Effector memory CD4-positive, alpha-beta T cell (primary cell): Measurements from ENCODE around the gene LCK.

Experiments used
- DNase-seq, 3 donors: peaks; one replicate each; pipeline ENCODE4 v3.0.0-alpha.2; 2020
- H3K27ac ChIP-seq: 2 replicates; pipeline ENCODE4 v1.7.0; 2013; ENCODE audit warnings: mild to moderate bottlenecking, low read length, moderate library complexity; ENCODE audit not compliant: insufficient read depth, poor library complexity, severe bottlenecking
- H3K27me3 ChIP-seq: replicated peaks from 2 replicates; pipeline ENCODE4 v1.7.0; 2013; ENCODE audit warnings: mild to moderate bottlenecking, low read length; ENCODE audit not compliant: insufficient read depth, control insufficient read depth, poor library complexity, severe bottlenecking
- H3K36me3 ChIP-seq: 2 replicates; pipeline ENCODE4 v1.7.0; 2013; ENCODE audit warnings: mild to moderate bottlenecking, low read length, moderate library complexity; ENCODE audit not compliant: control insufficient read depth, insufficient read depth
- H3K4me1 ChIP-seq: 2 replicates; pipeline ENCODE4 v1.7.0; 2013; ENCODE audit warnings: low read length, mild to moderate bottlenecking; ENCODE audit not compliant: control insufficient read depth, insufficient read depth, poor library complexity, severe bottlenecking
- H3K4me3 ChIP-seq: 2 replicates; pipeline ENCODE4 v1.7.0; 2013; ENCODE audit warnings: low read length, low read depth, mild to moderate bottlenecking; ENCODE audit not compliant: insufficient read depth, poor library complexity, severe bottlenecking
- H3K9me3 ChIP-seq: 2 replicates; pipeline ENCODE4 v1.7.0; 2013; ENCODE audit warnings: mild to moderate bottlenecking, low read length, moderate library complexity; ENCODE audit not compliant: control insufficient read depth

Gene LCK

GRCh38 chr1:32239337-32239736 lies 11.7 kb upstream of the LCK start:
- no peaks in the 10 kb centered on the region for H3K36me3 ChIP-seq
- no peaks in the 10 kb centered on the region for H3K27me3 ChIP-seq
- H3K4me1 ChIP-seq, result peaks cover 14% of the 10 kb centered on the region
- no peaks in the 10 kb centered on the region for H3K9me3 ChIP-seq
- H3K4me3 ChIP-seq, result no peak overlapping the region
- no peak for DNase-seq
- no peak overlapping the region for H3K27ac ChIP-seq

DNA sequence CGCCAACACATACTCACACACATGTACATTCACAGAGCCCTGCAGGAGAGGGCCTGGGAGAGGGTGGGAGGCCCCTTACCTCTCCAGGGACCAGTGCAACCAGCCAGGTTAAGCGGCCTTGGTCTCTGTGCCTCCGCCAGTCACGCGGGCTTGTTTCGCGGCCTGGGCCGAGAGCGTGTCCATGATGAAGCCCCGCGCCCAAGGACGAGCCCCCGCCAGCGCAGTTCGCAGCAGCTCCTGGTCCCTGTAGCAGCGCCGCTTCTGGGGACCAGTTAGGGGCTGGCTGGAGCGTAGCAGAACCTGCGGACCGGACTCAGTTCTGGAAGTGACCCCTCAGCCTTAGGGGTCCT lies 11.3 kb upstream of the LCK start:
- Histone ChIP-seq H3K27ac (no peak overlapping the region), H3K27me3 (no peaks in the 10 kb centered on the region), H3K36me3 (no peaks in the 10 kb centered on the region), H3K4me3 (peak overlapping the region; percentile 80), H3K9me3 (no peaks in the 10 kb centered on the region), H3K4me1 (peaks cover 14% of the 10 kb centered on the region)
- DNase-seq, result no peak

DNA sequence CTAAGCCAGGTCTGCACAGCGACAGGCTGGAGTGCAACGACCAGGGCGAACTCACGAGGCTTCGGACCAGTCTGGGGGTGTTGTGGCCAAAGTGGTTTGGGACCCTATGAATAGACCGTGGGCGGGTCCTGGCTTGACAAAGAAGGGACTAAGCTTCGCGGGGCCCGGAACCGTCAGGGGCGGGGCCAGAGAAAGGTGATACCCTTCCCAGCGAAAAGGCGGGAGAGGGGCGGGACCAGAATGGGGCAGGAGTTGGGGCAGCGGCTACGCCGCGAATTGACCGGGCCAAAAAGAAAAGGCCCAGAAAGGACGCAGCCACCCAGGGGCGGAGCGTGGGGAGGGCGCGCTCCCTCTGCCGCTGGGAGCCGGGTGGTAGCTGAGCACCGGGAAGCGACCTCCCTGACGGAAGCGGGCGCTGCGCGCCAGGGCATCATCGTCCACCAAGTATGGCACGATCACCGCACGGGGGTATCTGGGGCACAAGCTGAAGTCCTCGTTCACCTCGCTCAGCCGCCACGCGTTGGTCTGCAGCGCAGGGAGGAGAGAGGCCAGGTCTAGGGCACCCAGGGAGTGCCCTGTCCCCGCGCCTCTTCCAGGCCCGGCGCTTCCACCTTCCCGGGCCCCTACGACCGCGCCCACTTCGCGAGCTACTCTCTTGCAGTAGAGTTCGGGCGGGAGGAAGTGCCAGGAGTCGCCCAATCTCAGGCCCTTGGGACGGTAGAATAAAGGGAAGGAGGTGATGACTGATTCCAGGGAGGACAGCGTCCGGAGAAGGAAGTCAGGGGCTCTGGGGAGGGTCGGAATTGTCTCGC lies 10.7 kb upstream of the LCK start:
- Histone ChIP-seq H3K36me3 (no peaks in the 10 kb centered on the region), H3K27me3 (no peaks in the 10 kb centered on the region), H3K27ac (peak overlapping the region; percentile 30), H3K4me3 (peak overlapping the region; percentile 80), H3K4me1 (peaks cover 14% of the 10 kb centered on the region), H3K9me3 (no peaks in the 10 kb centered on the region)
- peak; percentile 34 to 56 (median 46) for DNase-seq

- peak overlapping the region; percentile 80 for H3K4me3 ChIP-seq
- no peak for DNase-seq
- H3K4me1 ChIP-seq, result peaks cover 14% of the 10 kb centered on the region
- peak overlapping the region; percentile 30 for H3K27ac ChIP-seq
- no peaks in the 10 kb centered on the region for H3K36me3 ChIP-seq
- H3K27me3 ChIP-seq, result no peaks in the 10 kb centered on the region
- no peaks in the 10 kb centered on the region for H3K9me3 ChIP-seq
Observed at GRCh38 chr1:32241001-32241763, 9.9 kb upstream of the LCK start.

DNA sequence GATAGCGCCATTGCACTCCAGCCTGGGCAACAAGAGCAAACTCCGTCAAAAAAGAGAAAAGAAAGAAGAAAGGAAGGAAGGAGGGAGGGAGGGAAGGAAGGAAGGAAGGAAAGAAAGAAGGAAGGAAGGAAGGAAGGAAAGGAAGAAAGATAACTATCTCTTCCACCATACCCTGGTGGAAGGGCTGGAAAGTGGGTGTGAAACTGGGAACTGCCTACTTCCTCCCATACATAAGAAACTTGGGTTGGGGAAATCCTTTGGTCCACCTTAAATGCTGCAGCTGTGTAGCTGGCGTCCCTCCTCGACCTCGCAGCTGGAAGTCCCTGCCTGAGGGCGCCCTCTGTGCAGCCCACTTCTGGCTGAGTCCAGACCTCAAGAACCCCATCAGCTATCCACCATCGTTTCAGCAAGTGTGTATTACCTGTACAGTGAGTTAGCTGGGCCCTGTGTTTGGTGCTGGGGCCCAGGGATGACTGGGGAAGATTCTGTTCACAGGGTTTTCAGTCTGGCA lies 8.7 kb upstream of the LCK start:
- H3K4me1 ChIP-seq, result peaks cover 20% of the 10 kb centered on the region

DNA sequence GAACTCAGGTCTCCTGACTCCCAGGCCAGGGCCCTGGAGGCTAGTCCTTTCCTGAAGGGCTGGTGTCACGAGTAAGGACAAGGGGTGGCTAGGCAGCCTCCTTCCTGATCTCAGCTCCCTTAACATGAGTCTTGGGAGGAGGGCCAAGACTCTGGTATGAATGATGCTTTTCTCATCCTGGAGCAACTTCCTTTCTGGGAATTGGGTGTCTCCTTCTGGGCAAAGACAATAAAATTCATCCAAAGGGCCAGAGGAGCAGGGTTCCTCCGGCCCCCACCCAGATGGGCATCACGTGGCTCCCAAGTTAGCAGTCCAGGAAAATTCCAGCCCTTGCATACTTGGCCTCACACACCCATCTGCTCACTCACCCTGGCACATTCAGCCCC lies 4.2 kb upstream of the LCK start, which contains the start of gene FAM167B:
Gene FAM167B, plus strand, starts transcription at position 335 of the 386 bp plus-strand sequence. CDS start 200 bp downstream, outside the sequence.
- H3K4me3 ChIP-seq, result peak within 1 kb of the TSS; percentile 45

More for the DNA sequence above, 8.7 kb upstream of the LCK start:
- DNase-seq, result no peak
- no peak overlapping the region for H3K4me3 ChIP-seq
- no peaks in the 10 kb centered on the region for H3K36me3 ChIP-seq
- no peak overlapping the region for H3K27ac ChIP-seq
- H3K9me3 ChIP-seq, result no peaks in the 10 kb centered on the region
- H3K27me3 ChIP-seq, result no peaks in the 10 kb centered on the region

GRCh38 chr1:32247452-32247851 lies 3.6 kb upstream of the LCK start:
- Histone ChIP-seq H3K27ac (peak overlapping the region; percentile 92), H3K4me1 (peaks cover 41% of the 10 kb centered on the region), H3K36me3 (no peaks in the 10 kb centered on the region), H3K4me3 (no peak overlapping the region), H3K9me3 (no peaks in the 10 kb centered on the region), H3K27me3 (no peaks in the 10 kb centered on the region)
- no peak for DNase-seq

More for the DNA sequence above, 4.2 kb upstream of the LCK start, which contains the start of gene FAM167B:
- no peaks in the 10 kb centered on the region for H3K36me3 ChIP-seq
- no peaks in the 10 kb centered on the region for H3K27me3 ChIP-seq
- peaks cover 41% of the 10 kb centered on the region for H3K4me1 ChIP-seq
- H3K9me3 ChIP-seq, result no peaks in the 10 kb centered on the region
- H3K27ac ChIP-seq, result peak within 1 kb of the TSS; percentile 92
- DNase-seq, result no peak

GRCh38 chr1:32247983-32248889 lies 2.8 kb upstream of the LCK start:
- Histone ChIP-seq H3K36me3 (no peaks in the 10 kb centered on the region), H3K4me3 (peak overlapping the region; percentile 45), H3K9me3 (no peaks in the 10 kb centered on the region), H3K4me1 (peaks cover 42% of the 10 kb centered on the region), H3K27me3 (no peaks in the 10 kb centered on the region), H3K27ac (peak overlapping the region; percentile 92)
- DNase-seq, result peak; percentile 48 to 74 (median 57)

DNA sequence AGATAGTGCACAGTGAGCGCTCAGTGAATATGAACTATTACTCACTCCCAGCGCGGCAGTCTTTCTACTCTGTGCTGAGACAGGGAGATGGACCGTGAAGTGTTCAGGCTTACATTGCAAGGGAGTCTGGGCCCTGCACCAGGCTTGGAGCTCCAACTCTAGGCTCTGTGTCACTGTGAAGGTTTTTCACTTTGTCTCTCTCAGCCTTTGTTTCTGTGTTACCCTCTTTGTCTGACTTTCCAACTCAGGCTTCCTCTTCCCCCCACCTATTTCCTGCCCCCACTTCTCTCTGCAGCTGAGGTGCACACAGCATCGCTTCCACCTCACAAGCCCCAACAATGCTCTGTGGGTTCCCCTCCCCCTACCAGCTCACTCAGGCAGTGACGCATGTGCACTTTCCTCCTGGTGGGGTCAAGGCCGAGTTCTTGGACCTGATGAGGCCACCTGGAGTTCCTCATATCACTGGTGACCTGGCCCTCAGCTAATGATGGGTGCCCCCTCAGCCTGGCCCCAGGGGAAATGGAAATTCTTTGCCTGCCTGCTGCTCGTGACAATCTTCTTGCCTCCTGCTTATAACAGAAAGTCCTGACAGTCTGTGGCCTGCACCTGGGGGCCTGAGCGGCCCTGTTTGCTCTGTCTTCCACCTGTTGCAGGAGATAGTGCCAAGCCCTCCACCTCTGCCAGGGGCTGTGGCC lies 1.1 kb upstream of the LCK start:
- H3K4me3 ChIP-seq, result peak overlapping the region; percentile 80
- no peaks in the 10 kb centered on the region for H3K27me3 ChIP-seq
- peak overlapping the region; percentile 92 for H3K27ac ChIP-seq
- H3K9me3 ChIP-seq, result no peaks in the 10 kb centered on the region
- DNase-seq, result peak; percentile 71 to 79 (median 73)
- H3K4me1 ChIP-seq, result peaks cover 51% of the 10 kb centered on the region
- no peaks in the 10 kb centered on the region for H3K36me3 ChIP-seq
